ENCODE measurements around the gene NRP1.

NRP1 gene

DNA sequence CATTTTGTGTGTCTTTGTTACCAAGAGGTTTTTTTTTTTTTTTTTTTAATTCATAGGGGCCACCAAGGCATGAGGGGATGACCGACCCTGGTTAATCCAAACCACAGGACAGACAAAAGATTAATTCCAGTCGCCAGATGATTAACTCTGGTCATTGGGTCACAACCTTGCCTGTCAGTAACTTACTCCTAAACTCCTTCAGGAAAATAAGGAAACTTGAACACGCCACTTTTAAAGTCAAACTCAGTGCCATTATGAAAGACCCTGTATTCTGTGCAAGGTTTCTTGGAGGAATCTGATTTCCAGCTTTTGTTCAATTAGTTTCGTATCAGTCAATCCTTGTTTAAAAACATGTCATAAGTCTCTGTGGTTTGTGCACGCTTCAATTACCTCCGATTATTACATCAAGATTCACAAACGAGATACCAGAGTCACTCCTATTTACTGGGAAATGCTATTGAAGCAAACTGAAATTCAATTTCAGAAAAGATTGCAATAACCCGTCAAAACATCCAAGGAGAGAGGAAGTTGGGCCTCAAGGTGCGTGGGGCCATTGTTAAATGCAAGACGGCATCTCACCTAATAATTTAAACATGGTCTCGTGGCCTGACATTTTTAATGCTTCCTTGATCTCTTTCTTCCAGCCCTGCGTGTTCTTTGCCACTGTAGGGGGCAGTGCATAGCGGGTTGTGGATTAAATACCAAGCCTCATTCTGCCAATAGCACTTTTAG, 44.0 kb downstream of the NRP1 start:
- DNase-seq (ENCODE audit: low spot score) = no peak

- DNase-seq (ENCODE audit: low spot score) = no peak
Measured at GRCh38 chr10:33289776-33290175, 44.7 kb downstream of the NRP1 start.

DNA sequence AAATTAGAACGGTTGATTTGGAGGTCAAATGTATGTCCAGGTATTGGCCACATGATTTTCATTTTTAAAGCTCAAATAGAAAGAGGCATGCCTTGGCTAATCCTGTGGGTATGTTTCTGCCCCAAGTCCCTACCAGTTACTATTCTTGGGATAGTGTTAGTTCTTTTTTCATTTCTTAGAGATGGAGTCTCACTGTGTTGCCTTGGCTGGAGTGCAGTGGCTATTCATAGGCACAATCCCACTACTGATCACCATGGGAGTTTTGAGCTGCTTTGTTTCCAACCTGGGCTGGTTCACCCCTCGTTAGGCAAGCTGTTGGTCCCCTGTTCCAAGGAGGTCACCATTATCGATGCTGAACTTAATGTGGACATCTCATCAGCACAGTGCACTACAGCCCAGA, 46.3 kb downstream of the NRP1 start:
- DNase-seq (ENCODE audit: low spot score) = no peak

- no peak for DNase-seq (ENCODE audit: low spot score)
Measured at GRCh38 chr10:33287112-33287511, 47.4 kb downstream of the NRP1 start.

DNA sequence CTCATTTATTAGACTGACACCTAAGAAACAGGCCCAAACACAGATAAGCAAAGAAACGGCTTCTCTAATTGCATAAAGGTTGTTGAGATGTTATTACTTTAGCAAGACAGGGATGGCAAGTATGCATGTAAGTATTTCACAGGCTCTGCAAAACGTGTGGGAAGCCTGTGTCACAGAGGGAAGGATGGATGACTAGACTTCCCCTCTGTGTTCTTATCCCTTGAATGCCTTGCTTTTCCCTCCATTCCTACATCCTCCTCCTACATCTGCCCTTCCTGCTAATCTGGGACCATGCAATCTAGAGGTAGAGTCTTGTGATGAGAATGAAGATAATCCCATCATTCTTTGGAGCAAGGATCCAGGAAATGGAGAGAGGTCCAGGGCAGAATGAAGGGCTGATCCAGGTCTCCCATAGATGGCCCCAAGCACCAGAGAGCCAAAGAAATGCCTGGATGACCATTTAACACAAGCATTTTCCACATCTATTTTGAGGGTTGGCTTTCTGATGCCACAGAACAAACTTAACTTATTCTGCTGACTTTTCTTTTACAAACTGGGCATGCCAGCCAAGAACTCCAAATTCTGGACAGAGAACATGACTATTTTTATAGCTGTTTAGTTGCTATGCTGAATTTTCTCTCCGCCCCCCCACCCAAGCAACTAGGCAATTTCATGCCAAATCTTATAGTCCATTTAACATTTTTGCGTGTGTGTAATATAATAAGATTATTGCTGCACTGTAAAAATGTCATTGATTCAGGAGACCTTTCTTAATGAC, 48.1 kb downstream of the NRP1 start:
- no peak for DNase-seq (ENCODE audit: low spot score)

DNA sequence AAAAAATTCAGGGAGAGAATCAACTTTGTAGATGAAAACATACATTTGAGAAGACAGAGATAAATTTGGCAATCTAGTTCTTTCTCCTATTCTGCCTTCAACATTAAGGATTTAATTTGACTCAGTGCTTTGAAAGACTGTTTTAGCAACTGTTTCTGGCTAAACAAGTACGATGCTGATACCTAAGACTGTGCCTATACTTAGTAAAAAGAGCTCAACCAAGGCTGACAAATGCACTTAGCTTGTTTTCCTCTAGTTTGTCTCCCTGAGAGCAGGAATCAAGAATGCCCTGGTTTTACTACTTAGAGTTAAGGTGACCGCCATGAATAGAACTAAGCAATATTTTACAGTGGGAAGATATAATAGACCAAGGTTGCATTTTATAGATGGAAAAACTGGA, 49.5 kb downstream of the NRP1 start:
- DNase-seq (ENCODE audit: low spot score) = no peak

DNA sequence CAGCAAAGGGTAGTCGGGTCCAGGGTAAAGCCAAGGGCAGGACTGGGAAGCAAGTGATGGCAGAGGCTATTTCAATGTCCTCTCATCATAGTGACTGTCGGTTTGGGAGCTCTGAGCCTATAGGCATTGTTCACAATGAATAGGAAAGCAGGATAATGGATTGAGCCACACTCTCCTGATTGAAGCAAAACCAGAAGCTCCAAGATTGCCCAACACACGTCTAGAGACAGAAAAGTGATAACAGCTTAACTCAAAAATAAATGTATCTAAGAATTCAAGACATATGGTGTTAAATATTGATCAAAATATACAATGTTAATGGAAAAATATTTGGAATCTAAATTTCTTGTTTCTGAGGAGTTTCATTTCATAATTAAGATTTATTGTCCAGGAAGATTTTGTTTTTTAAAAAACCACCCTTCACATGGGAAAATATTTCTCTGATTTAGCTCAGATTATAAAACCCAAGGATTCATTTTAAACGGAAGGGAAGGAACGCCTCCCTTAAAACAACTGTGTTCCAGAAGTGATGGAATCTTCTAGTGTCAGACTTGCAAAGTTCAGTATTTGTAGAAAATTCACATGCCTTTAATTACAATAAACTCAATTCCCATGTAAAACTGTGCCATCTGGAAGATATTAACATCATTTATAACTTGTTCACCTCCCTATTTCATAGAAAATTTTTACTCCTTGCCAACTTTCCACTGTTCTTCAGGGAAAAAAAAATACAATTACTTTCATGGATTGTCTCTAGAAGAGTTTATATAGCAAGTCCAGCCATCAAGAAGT, 54.5 kb downstream of the NRP1 start:
- DNase-seq (ENCODE audit: low spot score) = no peak

GRCh38 chr10:33279276-33279675, 55.2 kb downstream of the NRP1 start:
- no peak for DNase-seq (ENCODE audit: low spot score)

DNA sequence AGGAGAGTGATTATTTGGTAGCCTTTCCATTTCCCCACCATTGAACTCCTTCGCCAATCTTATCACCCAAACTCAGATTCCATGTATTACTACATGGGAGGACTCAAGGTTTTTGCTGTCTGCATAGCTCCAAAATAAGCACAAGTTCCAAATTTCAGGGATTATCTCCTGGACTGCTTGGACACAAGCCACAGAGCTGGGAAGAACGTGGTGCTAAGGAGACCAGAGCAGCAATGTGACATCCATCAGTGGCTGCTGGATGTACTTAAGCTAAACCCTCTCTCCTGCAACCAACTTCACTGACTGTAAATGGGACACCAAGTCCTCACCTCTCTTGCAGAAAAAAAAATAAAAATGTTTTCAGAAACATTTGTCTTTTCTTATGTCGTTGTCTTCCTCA, 56.3 kb downstream of the NRP1 start:
- DNase-seq (ENCODE audit: low spot score) = no peak

DNA sequence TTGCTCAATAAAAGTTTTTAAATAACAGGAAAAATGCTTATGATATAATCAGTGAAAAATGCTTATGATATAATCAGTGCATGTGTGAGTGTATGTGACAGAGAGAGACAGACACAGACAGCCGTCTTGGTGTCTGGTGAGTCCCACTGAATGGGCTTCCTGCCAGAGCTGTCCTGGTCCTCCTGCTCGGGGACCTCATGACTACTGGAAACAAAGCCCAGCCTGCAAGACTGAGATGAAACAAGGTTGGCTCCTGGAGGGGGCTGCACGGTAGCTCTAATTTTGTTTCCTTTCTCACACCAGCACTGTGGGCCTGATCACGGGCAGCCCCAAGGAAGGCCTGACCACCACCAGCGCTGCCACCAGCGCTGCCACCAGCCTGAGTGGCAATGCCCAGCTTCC, 57.3 kb downstream of the NRP1 start:
- DNase-seq (ENCODE audit: low spot score) = no peak

- no peak for DNase-seq (ENCODE audit: low spot score)
Measured at GRCh38 chr10:33276282-33276923, 58.1 kb downstream of the NRP1 start.

DNA sequence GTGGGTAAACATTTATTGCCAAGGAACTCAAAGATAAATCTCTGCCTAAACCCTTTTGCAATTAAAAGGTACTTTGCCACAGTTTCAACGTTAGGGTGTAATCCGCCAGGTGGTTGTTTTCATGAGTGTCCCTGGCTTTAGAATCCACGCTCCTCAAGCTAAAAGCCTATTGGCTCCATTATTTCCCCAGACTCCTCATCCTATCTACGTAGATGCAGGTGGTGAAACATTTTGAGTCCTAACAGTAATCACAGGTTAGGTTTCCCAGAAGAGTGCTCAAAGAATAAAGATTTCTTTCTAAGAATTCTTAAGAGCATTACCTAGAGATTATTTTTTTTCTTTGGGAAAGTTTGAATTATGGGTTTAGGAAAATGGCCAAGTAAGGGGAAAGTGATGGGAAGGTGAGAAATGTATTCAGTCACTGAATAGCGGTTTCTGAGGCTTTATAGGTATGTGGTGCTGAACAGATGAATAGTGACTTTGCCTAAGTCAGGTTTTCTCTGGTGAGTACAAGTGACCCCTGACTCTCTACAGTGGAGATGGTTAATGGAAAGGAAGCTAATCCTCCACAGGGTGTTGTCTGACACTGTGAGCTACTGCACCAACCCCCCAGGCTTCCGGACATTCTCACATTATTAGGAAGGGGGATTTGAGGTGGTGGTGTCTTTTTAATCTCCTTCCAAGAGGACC, 60.2 kb downstream of the NRP1 start:
- no peak for DNase-seq (ENCODE audit: low spot score)

- DNase-seq (ENCODE audit: low spot score) = peak; percentile 39
Measured at GRCh38 chr10:33273295-33274002, 61.0 kb downstream of the NRP1 start.

DNA sequence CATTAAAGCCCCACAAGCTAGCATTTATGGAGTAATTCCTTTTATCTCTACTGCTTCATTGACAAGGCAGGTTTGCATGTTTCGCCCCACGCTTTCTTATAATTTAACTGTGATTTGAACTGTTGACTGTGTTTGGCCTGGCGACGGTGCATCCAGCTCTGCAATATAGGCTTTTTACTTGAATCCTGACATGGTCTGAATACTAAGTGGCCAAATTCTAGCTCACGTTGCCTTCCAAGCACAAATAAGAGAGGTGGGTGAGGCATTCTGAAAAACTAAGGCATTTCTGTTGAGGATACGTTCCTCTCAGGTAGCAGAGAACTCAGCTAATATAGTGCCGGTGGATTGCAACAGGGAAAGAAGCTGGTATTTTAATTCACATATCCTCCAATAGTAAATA, 61.8 kb downstream of the NRP1 start:
- no peak for DNase-seq (ENCODE audit: low spot score)

- no peak for DNase-seq (ENCODE audit: low spot score)
Measured at GRCh38 chr10:33271969-33272583, 62.4 kb downstream of the NRP1 start.

- no peak for DNase-seq (ENCODE audit: low spot score)
Measured at GRCh38 chr10:33270971-33271370, 63.5 kb downstream of the NRP1 start.

DNA sequence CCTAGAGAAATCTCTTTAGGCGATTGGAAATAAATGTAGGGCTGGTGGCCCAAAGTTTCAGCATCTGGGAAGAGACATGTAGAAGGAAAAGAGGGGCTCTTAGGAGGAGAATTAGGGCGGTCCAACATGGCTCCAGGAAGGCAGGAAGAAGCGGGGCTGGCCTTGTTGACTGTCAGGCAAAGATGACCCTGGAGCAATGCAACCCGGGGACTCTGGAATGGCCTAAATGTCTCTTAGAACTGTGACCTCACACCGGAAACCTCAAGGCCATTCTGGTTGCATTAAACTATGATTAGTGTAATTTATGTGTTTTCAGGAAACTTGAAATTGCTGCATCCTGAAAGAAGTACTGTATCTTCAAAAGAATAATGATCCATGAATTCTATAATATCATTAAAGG, 66.8 kb downstream of the NRP1 start:
- DNase-seq (ENCODE audit: low spot score) = no peak

DNA sequence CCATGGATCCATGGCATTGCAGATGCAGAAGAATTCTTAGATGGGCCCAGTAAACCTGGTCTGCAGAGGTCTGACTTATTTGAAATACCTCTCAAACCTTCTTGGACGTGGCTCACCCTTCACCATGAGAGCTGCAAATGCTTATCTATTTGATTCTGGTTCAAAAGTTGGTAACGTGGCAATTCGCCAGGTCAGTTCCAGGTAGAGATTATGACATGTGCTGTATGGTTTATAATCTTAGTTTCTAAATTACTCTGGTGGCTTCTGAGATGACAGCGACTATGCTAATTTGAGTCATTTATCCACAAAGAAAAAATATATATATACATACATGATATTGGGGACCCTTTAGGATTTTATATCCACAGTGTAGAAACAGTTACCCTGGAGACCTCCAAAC, 68.8 kb downstream of the NRP1 start:
- DNase-seq (ENCODE audit: low spot score) = no peak

- DNase-seq (ENCODE audit: low spot score) = no peak
Measured at GRCh38 chr10:33263453-33263852, 71.0 kb downstream of the NRP1 start.

DNA sequence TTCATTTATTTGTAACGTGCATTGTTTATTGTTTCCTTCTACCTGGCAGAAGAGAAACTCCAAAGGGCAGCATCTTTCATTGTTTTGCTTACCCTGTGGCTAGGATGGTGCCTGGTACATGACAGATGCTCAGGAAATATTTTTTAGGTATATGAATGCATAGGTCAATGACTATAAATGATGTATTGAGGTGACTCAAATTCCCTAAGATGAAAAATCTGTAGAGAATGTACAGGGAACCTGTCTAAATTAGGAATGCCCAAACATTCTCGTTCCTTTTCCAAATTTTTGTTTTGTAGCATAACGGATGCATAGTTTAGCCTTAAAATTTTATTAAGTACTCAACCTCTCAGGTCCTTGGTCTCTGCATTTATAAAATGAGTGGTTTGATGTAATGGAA, 71.6 kb downstream of the NRP1 start:
- no peak for DNase-seq (ENCODE audit: low spot score)

Data from SW480 (cell line).